ENCODE results near the gene RNF138.
"Not testable (repeated sequence)": the region's sequence is repeated elsewhere in the genome, so short reads cannot be mapped to it uniquely, and the experiment has no call there.

The RNF138 gene

DNA sequence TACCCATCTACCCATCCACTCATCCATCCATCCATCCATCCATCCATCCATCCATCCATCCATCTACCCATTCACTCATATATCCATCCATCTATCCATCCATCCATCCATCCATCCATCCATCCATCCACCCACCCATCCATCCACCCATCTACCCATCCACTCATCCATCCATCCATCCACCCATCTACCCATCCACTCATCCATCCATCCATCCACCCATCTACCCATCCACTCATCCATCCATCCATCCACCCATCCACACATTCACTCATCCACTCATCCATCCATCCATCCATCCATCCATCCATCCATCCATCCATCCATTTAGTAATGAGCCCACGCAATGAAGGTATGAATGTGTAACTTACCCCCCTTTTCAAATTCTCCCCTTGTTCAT, 85.1 kb downstream of the RNF138 start:
- not testable (repeated sequence) for DNase-seq

DNA sequence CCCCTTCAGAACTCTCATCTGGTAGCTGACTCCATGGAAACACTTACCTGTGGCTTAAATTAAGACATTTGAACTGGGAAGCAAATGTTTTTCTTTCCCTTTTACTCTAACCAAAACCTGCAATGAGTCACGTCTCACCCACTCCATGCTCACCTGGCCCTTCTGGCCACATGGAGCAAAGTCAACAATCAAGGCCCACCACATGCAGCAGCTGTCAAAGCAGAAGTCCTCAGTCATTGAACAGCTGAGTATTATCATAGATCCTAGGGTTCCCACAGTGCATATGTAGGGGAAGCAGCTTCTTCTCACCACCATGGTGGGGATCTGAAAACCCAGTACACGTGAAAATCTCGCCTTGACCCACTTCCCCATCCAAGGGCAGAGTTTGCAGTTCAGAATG, 85.9 kb downstream of the RNF138 start:
- no peak for DNase-seq
